ENCODE results near the gene CELF4.

Gene CELF4

GRCh38 chr18:37571266-37571665 lies 5.7 kb upstream of the CELF4 start:
- no peak for DNase-seq

- no peak for DNase-seq
Observed at GRCh38 chr18:37570336-37570930, 4.8 kb upstream of the CELF4 start.

- DNase-seq, result no peak
Observed at GRCh38 chr18:37568671-37569070, 3.1 kb upstream of the CELF4 start.

DNA sequence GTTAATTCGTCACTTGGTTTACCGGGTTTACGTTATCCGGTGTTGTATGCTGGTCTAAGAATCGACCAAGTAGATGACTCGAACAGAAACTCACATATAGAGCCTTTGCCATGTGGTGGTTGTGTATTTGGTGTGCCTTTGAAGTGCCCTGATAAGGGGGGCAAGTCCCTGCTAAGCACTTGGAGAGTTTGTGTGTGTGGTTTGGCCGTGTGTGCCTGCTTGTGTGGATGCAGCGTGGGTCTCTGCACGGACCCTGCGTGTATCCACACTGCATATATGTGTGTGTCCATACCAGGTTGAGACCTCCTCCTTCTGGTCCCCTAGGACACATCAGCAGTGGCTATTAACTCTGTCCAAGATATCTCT lies 2.4 kb upstream of the CELF4 start:
- no peak for DNase-seq

- DNase-seq, result no peak
Observed at GRCh38 chr18:37567061-37567993, 1.7 kb upstream of the CELF4 start.

DNA sequence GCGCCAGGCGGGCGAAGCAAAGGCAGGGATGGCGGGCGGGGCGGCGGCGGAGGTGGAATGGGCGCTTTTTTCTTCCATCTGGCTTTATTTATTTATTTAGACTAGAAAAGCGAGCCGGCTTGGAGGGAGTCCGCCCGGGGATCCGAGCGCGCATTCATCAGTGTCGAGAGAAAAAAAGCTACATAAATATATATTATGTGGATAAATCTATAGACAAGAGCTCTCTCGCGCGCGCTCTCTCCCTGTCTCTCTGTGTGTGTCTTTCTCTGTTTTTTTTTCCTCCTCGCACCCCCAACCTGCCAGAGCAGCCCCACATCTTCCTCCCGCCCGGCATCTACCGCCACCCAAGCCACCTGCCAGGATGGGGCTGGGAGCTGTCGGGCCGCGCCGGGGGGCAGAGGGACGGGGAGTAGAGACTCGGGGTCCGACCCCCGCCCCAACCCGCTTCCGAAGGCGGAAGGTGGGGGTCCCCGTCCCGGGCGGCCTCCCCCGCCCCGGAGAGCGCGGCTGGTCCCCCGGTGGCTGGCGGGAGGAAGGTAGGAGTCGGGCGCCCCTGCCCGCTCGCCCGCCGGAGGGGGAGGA lies 972 bp upstream of the CELF4 start:
- no peak for DNase-seq

GRCh38 chr18:37565977-37566478 lies 430 bp upstream of the CELF4 start:
- no peak for DNase-seq

GRCh38 chr18:37564711-37565100 lies 892 bp downstream of the CELF4 start:
- DNase-seq, result no peak

GRCh38 chr18:37563931-37564392 lies 1.6 kb downstream of the CELF4 start:
- DNase-seq, result no peak

- no peak for DNase-seq
Observed at GRCh38 chr18:37561986-37562385, 3.6 kb downstream of the CELF4 start.

- DNase-seq, result no peak
Observed at GRCh38 chr18:37560003-37560402, 5.6 kb downstream of the CELF4 start.

DNA sequence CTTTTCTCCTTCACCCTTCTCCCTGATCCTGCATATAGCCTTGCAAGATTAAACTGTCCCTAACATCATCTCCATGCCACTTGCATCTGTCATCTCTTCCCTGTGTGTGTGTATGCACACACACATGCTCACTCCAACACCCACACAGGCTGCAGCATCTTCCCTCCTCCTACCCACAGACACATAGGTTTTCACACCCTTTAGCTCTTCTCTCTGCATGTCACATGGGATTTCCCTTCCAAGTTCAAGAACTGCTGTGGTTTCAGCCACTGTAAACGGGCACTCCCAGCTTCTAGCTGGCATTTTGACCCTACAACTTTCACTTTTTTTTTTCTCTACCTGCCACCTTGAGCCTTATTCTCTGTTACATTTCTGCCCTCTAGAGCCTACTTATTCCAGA lies 6.4 kb downstream of the CELF4 start:
- no peak for DNase-seq

- no peak for DNase-seq
Observed at GRCh38 chr18:37554399-37554787, 11.2 kb downstream of the CELF4 start.

- DNase-seq, result no peak
Observed at GRCh38 chr18:37553633-37554398, 11.8 kb downstream of the CELF4 start.

- DNase-seq, result no peak
Observed at GRCh38 chr18:37552286-37552685, 13.3 kb downstream of the CELF4 start.

GRCh38 chr18:37551846-37552245 lies 13.8 kb downstream of the CELF4 start:
- no peak for DNase-seq

DNA sequence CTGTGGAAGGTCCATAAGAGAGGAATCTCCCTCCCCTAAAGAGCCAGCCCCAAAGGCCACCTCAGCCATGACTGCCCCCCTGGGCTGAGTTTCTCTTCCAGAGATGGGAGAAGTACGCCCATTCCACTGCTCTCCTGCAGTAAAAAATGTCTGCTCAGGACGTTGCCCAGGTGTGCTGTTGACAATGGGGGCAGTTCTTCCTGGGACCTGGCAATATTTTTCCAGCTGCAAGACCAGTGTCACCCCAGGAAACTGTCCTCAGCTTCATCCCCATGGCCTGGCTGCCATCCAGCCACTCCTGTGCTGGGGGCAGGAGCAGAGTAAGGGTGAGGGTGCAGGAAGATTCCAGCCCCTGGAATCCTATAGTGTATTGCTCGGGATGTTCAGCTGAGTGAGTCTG lies 14.3 kb downstream of the CELF4 start:
- no peak for DNase-seq

DNA sequence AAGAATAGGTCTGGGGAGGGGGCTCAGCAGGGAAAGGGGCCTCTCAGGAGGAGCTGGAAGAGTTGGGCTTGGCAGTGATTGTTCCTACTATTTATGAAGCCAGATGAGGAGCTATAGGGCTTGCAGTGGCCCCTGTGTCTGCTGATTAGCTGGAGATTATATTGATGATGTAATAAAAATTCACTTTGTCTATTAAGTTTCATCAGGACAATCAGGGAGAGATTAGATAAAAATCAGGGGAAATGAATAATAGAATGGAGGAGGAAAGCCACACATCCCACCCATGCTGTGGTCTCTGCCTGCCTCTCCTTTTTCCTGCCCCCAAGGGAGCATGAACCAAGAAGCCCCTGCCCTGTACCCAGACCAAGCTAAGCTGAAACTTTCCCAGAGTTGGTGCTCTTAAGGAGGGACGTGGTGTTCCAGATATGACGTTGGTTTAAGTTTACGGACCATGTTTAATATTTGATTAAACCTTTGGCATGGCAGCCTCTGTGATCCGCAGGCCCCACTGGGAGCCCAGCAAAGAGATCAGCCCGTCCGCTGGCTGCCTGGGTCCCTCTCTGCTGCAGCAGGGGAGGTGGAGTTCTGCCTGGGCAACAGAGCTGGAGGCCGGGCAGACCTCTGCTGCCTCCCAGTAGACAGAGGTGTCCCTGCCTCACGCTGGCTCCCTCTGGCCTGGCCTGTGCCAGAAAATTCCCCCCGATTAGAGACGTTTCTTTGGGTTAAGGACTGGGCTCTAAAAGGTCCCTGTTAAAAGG lies 15.3 kb downstream of the CELF4 start:
- DNase-seq, result no peak

DNA sequence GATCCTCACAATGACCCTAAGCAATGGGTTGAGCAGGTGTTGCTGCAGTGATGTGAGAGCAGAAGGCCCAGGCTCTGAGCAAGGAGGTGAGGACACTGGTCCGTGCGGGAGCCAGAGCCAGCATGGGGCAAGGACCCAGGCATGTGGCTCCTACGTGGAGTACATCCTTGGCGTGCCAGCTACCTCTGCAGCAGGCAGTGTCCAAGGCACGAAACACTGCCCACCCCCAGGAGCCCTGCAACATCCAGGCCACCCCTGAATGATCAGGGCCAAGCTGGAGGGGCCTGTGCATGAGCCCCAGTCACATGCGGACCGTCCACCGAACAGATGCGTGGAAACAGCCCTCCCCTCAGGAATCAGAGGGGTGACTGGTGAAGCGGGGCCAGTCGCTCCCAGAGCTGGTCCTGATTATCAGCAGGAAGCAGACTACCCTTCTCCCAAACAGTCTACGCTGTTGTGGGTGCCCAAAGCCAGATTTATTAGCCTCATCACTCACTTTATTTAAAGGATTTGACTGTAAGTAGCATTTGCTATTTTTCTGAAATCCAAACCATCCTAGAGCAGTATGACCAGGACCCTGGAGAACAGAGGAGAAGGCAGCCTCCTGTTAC lies 16.8 kb downstream of the CELF4 start:
- no peak for DNase-seq

DNA sequence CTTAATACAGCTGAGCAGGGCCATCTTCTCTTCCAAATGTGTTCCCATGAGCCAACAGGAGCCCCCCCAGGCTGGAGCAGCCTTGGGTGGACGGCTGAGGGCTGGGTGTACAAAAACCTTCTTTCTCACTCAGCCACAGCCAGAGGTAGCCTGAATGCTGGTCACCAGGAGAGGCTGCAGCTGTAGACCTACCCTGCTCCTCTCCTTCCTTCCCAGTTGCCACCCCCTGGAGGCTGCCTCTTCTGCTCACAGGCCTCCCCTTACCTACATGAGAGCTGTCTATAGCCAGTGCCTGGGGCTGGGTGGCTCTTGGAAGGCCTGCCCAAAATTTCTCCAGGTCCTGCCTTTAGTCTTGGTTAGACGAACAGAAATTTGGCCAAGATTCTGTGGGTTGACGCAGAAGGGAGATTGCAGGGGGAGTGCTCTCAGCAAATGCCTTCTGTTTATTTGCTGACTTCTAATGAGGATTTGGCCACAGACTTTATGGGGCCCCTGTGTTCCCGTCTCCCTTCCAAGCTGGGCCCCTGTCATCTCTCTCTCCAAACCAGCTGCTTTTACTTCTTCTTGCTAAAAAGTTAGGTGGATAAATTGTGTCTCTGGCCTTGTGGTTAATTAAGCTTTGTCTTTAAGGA lies 18.3 kb downstream of the CELF4 start:
- no peak for DNase-seq

DNA sequence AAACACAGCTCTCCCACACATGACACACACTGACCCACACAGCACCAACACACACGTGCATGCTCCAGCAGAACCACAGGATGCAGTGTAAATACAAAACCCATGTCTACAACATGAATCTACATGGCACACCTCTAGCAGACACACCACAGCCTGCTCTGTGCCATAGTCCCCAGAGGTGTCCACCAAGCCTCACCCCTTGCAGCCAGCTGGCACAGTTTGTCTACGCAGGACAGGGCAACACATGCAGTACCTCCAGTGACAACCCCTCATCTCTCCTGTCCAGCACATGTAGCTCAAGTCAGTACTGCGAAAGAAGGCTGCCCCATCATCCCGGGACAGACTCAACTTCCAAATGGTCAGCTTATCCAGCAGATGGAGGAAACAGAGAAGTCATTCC lies 18.9 kb downstream of the CELF4 start:
- no peak for DNase-seq

DNA sequence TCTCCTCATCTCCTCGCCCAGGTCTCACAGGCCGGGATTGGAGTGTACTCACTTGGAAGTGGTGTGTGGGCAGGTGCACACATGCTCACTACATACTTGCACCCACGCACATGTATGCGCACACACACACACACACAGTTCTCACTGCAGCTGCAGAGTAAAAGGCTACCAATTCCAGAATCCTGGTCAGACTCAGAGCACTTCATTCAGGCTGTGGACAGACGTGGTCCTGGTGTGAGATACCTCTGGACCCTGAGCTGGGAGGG lies 19.4 kb downstream of the CELF4 start:
- DNase-seq, result no peak

Data from stimulated activated naive CD4-positive, alpha-beta T cell (primary cell).